Renal pelvis (tissue), 4 donors: Measurements from ENCODE around the gene DGKQ. TPM values are rescaled to one million over a fixed set of nuclear protein-coding genes. Genes with fewer than 3 reads are reported as not detected.

ENCODE experiments used
- DNase-seq: peaks from one replicate; pipeline ENCODE4 v3.0.0-alpha.2; 2013
- polyA plus RNA-seq, 3 donors: library from polyadenylated mRNA; unstranded; fragments of 120-200 nt; gene quantifications; one replicate each; pipeline ENCODE4 v1.2.1, GENCODE V29; 2013; ENCODE audit not compliant: insufficient read length in 3 of 3

DGKQ gene
- polyA plus RNA-seq, 3 donors: 9.0 to 10.8 (median 9.1) TPM

DNA sequence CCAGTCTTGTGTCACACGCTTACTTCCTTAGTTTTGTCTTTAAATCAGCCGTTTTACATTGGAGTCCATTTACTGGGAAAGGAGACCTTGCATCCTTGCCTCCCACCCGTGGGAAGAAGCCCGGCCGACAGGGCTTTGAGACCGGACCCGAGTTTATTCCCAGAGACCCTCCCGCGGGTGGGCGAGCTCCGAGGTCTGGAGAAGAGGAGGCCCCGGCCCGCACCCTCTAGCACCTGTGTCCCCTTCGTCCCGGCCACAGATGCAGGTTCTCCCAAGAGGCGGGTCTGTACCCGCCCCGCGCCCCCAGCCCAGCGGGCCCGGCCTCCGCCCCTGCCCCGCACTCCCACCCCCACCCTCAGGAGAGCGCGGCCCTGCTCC, 23.6 kb upstream of the DGKQ start:
- no peak for DNase-seq

DNA sequence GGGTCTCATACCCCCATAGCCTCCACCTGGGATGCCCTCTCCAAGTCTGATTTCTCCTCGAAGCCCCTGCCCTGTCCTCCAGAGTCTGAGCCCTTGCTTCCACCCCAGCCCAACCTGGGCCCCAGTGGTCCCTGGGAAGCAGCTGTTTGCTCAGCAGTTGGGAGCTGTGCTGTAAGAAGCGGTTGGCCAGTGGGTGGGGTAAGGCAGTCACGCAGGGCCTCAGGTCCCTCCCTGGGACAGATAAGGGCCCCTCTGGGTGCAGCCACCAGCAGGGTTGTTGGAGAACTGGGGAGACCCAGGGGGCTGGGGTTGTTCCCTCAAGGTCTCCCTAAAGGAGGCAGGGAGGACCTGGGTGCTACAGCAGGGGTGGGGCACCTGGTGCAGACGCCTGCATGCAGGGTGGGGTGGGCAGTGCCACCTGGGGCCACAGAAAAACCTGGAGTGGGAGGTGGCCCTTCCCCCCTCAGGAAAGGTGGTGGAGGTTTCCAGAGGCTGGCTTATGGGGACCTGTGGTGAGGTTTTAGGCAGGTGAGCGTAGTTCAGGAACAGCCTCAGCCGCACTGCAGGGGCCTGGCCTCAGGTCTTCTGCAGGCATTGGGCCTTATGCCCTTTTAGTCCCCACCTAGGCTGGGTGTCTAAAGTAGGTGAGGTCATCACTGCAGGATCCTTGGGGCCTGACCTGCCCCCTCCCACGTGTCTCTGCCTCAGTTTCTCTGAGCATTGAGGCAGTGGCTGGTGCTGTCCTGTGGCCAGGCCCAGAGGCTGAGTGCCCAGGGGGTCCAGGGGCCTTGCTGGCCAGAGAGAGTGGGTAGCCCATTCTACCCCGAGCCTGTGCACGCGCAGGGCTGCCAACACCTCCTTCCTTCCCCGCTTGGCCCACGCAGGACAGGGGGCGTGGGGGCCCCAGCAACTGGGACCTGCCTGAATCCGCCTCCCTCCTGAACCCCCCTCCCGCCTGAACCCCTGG, 22.9 kb upstream of the DGKQ start:
- no peak for DNase-seq

DNA sequence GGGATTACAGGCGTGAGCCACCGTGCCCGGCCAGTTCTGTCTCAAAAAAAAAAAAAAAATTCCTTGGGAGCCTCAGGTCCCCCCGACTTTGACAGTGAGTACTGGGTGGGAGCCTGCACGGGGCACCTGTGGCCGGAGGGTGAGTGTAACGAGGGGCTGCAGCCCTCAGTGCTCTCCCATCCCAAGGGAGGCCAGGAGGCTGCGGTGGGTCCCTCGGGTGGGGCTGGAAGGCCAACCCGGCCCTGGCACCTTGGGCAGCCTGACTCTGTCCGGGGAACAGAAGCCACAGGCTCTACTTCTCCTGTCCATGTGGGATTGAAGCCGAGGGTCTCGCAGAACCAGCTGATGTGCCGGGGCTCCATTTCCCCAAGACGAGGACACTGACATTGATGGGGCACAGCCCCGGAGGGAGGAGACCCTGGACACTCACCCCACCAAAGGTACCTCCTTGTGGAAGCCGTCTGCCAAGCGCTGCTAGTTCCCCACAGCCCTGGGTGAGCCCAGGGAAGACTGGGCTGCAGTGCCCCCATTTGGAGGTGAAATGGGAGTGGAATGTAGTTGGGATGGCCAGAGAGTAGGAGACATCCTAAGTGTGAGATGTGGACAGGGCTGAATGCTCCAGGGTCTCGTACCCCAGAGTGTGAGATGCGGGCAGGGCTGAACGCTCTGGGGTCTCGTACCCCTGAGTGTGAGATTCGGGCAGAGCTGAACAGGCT, 22.1 kb upstream of the DGKQ start:
- no peak for DNase-seq

DNA sequence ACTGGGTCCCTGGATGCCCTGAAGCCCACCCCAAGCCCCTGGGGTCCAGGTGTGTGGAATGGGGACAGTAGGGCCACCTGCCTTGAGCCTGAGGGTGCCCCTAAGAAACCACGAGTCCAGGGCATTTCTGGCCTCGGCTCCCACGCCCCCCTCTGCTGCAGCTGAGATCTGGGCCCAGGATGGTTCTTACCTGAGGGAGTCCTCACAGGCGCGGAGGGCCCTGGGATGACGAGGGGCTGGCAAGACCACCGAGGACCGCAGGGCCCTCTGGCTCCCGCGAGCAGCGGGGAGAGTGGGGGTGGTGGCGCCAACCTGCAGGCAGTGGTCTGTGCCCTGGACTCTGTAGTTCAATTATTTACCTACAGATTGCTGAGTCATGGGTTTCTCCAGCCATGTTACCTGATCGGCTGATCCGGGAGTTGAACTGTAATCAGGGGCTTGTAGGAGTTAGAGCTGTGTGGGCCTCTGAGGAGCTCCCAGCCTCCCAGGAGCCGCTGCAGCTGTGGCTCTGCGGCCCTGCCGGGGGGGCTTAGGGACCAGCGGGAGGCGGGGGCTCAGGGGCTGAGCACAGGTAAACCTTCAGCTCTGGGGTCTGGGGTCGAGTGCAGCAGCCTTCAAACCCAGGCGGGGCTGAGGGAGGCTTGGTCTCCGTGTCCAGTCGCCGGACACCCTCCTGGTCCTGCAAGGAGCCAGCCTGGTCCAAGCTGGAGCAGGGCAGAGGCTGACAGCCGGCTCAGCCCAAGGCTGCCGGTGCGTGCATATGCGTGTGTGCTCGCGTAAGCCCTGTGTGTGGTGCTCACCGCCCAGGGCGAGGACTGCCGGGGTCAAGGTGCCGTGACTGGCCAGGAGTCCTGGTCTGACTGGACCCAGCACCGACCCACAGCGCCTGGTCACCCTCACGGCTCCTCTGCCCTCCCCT, 20.0 kb upstream of the DGKQ start, which contains the start of gene SLC26A1:
TSS of gene SLC26A1 (minus strand) at position 294 of the 919 bp plus-strand sequence. CDS start 1,701 bp downstream, outside the sequence.
- DNase-seq: no peak

DNA sequence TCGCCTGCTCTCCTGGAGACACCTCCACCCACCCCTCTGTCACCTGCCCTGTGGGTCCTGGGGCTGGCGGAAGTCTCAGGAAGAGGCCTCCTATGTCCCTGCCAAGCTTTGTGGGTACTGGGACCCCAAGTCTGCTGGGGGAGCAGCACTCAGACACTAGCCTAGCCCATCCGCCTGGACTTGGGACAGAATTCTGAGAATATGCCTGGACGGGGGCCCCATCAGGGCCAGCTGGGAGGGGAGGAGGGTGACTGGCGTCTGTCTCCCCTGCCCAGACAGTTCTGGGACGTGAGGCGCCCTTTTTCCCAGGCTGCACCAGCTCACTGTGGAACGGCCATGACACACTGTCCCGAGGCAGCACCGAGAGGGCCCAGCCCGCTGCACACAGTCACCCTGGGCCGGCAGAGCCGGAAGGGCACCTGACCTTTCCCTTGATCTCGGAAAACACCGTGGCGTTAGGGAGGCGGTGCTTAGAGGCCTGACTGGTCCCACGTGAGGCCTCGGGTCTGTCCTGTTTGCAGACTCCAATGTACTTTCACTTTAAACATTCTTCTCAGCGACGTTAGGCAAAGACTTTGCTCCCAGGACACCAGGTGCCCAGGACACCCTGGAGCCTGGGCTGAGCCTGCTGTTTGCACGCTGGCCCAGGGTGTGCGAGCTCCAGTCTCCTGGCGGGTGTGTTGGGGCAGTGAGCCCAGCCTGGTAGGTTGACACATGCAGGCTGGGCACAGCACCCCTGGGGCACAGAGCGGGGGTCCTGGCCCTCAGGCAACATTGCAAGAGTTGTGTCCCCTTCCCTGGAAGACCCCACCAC, 19.1 kb upstream of the DGKQ start:
- DNase-seq: no peak

DNA sequence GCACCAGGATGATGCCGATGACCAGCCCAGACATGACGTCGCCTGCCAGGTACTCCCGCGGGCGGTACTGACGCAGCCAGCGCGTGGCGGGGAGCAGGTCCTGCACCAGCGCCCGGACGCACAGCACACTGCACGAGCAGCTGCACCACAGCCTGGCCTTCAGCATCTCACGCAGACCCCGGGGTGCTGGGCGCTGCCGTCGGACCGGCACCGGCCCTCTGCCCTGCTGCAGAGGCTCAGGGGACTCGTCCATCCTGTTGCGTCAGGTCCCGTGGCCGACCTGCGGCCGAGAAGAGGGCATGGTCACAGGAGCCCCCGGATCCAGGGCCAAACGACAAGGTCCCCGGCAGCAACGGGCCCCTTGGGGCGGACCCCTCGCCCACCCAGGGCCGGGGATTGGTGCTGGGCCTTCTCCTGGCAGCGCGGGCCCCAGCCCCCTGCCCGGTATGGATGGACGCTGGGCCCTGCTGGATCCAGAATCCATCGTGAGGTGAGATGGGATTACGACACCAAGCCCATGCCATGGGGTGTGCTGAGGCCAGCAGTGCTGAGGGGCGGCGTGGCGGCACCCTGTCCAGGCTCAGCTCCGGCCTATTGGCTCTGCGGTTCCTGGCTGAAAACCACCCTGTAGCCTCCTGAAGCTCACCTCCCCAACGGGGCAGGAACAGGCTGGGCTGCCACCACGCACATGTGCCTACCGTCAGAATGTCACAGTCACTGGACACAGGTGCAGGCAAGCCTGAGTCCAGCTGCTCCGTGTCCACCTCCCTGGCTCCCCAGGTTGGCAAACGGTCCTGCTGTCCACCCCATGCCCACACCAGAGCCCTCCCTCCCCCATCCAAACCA, 18.3 kb upstream of the DGKQ start:
- no peak for DNase-seq

DNA sequence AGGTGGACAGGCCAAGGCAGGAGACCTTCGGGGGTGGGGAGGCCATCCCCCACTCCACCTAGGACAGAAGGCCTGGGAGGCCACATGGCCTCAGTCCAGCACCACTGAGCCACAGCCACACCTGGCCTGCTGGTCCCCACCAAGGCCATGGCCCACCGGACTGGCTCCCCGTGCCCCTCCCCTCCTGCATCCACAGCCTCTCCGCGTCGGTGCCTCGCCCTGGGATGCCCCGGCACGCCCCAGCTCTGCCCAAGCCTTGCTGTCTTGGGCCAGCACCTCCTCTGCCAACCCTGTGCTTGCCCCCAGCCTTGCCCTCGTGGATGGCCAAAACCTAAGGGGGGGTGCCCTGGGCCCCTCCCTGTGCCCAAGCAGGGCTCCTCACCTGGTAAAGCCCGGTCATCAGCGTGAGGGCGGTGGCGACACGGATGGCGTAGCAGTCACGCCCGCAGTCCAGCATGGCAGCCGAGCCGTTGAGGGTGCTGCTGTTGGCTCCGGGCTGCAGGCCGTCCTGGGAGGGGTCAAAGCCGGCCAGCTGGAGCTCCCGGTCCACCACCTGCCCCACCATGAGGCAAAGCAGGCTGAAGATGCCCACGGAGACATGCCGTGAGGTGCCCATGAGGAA, 17.5 kb upstream of the DGKQ start:
- DNase-seq: no peak

DNA sequence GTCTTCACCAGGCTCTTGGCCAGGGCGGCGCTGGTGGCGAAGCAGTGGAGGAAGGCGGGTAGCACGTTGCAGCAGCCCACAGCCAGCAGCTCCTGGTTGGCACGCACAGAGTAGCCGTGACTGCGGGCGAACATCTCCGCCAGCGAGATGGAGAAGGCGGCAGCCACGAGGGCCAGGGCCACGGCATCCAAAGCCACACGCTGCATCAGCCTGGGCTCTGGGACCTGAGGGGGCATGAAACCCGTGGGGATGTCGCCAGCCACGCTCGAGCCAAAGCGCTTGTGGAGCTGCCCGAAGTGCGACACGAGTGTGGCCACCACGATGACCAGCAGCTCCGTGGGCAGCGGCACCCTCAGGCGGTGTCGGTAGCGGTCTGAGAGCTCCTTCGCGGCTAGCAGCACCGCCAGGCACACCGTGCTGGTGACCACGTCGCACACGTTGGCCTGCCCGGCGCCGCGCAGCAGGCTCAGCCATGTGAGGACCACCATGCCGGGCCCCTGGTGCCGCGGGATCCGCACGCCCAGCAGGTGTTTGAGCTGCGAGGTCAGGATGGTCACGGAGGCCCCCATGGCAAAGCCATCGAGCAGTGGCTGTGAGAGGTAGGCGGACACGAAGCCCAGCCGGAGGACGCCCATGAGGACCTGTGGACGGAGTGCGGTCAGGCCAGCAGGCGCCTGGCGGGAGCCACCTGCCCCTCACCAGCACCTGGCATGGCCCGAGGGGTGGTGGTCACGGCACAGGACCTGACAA, 16.5 kb upstream of the DGKQ start:
- no peak for DNase-seq

DNA sequence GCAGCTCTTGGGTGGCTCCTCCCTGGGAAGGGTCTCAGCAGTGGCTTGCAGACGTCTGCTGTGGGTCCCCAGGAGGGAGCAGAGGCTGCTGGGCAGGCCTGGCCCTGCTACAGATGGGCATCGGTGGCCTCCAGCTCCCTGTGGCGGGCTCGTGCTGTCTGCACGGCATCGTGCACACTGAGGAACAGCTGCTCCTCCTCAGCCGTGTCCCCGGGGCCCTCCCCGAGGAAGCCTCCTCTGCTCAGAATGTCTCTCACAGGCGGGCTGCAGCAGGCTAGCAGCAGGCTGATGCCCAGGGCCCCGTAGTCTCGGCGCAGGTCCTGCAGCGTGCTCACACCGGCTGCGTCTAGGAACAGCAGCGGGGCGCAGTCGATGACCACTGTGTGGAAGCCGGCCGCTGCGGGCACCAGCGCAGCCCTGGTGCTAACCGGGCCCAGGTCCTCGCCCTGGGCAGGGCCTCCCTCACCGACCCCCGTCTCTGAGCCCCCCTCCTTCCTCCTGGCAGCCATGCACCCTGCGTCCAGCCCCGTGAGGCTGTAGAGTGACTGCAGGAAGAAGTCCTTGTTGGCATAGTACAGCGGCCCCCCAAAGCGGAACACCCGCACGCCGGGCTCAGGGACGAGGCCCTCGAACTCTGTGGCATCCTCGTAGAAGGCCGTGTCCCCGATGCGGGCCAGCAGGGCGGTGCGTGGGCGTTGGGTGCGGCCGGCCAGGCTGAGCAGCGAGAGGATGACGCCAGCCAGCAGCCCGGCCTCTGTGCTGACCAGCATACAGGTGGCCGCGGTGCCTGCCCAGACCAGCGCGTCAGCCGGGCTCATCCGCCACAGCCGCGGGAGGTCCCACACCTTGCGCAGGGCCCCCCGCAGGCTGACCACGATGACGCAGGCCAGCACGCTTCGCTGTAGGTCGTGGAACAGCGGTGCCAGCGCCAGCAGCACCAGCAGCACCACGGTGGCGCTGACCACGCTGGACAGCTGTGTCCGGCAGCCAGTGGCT, 15.7 kb upstream of the DGKQ start:
- DNase-seq: no peak

DNA sequence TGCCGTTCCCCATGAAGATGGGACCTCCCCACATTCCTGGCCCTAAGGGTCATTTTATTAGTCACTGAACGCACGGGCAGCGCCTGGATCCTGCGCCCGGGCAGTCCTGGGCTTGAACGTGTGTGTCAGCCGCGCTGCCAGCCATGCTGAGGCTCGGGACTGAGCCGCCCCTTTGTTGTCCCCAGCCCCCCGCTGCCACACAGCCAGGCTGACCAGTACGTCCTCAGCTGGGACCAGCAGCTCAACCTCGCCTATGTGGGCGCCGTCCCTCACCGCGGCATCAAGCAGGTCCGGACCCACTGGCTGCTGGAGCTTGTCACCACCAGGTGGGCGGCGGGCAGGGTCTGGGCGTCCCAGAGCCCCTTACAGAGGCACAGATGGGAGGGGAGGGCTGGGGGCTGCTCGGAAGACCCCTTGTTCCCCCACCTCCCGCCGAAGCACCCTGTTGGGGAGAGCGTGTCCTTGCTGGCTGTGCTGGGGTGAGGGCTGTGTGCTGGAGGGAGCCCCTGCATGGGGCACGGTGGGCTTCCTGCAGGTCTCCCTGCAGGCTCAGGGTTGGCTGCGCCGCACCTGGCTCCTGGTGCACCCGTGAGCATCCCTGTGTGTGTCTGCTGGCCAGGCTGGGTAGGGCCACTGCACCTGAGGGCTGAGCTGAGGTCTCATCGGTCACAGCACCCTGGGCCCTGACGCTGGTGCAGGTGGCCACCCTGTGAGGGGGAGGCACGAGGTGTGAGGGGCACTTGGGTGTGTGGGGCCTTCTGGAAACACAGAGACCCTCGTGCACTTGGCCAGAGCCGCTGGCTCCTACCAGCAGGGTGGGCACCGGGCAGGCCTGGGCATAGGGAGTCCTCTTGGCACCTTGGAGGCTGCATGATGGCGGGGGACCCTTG, 14.5 kb upstream of the DGKQ start:
- no peak for DNase-seq

DNA sequence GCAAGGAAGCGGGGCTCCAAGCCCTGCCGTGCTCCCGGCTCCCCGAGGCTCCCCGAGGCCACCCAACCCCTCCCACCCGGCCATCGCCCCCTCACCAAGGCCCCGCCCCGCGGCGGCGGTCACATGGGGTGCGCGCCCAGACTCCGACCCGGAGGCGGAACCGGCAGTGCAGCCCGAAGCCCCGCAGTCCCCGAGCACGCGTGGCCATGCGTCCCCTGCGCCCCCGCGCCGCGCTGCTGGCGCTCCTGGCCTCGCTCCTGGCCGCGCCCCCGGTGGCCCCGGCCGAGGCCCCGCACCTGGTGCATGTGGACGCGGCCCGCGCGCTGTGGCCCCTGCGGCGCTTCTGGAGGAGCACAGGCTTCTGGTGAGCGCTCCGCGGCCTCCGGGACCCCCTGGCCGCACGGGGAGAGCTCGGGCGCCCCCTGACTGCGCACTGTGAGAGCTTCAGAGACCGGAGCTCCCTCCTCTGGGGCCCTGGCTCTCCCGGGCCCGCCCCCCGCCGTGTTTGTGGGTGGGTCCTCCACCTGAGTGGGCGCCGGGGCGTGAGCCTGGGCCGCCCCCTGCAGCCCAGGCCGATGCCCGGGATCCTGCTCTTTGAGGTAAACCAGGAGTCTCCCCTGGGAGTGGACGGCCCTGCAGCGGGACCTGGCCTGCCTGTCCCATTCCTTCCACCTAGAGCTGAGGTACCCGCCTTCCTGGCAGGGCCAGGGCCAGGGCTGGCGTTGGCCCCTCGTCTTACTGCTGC, 13.7 kb upstream of the DGKQ start, which contains the start of gene IDUA:
TSS of gene IDUA (plus strand) at position 166 of the 745 bp plus-strand sequence. CDS start at position 207, 41 bp downstream.
- peak; percentile 78 for DNase-seq

DNA sequence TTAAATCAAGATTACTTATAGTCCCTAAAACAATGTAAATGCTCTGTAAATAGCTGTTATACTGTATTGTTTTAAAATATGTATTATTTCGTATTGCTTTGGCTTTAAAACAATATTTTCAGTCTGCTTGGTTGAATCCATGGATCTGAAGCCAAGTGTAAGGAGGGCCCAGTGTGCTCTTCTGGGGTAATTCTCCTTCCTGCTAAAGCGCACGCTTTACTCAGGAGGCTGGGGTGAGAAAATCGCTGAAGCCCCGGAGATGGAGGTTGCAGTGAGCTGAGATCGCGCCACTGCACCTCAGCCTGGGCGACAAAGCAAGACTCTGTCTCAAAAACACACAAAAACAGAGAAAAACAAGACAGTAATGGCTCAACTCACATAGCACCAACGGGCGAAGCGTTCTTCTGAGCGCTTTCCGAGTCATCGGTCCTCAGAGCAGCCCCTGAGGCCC, 13.1 kb upstream of the DGKQ start:
- no peak for DNase-seq

DNA sequence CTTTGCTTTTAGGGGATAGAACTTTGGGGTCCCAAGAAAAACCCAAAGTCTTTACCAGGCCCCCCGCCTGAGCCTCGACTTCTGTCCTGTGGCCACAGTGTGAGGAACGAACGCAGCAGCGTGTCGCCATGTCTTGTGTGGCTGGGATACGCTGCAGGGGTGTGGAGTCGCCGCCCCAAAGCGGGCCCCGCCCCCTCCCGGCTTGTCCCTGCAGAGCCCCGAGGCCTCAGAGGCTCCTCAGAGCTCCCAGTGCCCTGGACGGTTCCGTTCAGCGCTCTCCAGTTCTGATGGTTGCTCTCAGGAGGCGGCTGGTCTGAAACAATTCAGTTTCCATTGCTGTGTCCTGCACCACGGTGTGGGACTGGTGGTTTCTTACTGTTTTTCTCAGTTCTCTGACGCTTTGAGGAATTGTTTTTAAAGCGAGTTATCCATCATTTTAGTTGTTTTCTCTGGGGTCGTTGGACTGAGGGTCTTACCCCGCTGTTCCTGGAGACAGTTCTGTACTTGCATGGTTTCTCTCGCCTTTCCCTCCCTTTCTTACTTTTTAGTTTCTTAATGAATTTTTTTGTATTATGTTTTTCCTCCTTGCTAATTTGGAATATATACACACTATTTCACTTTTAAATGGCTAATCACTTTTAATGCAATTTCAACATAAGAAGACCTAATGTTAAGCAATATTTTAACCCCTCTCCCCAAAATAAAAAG, 11.9 kb upstream of the DGKQ start:
- no peak for DNase-seq

DNA sequence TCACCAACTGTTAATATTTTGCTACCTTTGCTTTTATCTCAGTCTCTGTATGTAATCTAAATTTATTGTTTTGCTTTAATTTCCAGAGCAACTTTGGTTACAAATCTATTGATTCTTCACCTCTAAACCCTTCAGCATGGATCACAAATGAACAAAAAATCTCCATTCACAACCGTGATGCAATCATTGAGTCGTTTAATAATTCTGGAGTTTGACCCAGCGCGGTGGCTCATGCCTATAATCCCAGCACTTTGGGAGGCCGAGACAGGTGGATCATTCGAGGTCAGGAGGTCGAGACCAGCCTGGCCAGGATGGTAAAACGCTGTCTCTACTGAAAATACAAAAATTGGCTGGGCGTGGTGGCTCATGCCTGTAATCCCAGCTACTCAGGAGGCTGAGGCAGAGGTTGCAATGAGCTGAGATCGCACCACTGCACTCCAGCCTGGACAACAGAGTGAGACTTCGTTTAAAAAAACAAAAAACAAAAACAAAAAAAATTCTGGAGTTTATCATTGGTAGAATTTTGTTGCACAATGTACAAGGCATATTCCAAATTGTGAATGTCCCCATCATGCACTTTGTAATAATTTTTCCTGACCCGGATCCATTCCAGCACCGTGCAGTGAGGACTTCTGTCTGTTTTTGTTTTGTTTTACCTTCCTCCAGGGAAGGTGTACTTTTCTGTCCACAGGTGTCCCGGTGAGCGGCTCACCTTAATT, 11.1 kb upstream of the DGKQ start:
- DNase-seq: no peak
